Measurements from ENCODE around the gene MARCHF5. TPM values are rescaled to one million over a fixed set of nuclear protein-coding genes. Genes with fewer than 3 reads are reported as not detected.

MARCHF5 gene
- total and polyA plus RNA-seq, 2 of the 8 experiments (the other 6 are each of a cell fraction or from before 2014, with no cell fraction given): 8.7 to 26.8 TPM

GRCh38 chr10:92263396-92263795 lies 27.6 kb upstream of the MARCHF5 start (continued):
- TF ChIP-seq SIN3A (conservative IDR thresholded peaks at IDR 0.05 in 1 of 2, IDR thresholded peaks at IDR 0.05 in 1 of 2; ENCODE audit: low read depth in 1 of 2, low read length in 2 of 2): no peak
- TF ChIP-seq SP4 (IDR thresholded peaks at IDR 0.05; ENCODE audit: low read length): no peak
- TF ChIP-seq SIRT6 (IDR thresholded peaks at IDR 0.05; ENCODE audit: low read length): no peak
- no peak for TF ChIP-seq HDAC6 (IDR thresholded peaks at IDR 0.05; ENCODE audit: low read depth, low read length)
- no peak for TF ChIP-seq BRCA1 (IDR thresholded peaks at IDR 0.05; ENCODE audit: low read depth, low read length)

Measured in H1 (cell line).